Caco-2 (cell line): Measurements from ENCODE around the gene NMT2. TPM values are rescaled to one million over a fixed set of nuclear protein-coding genes. Genes with fewer than 3 reads are reported as not detected.

Experiments used
- BruUV-seq: library from RNA; stranded (reverse); fragments of 400-500 nt; replicated peaks from 2 replicates; lab custom pipeline; 2021; lab: Mats Ljungman, UMichigan
- CTCF ChIA-PET: fragments of 300-600 bp; sonication (Branson Sonifier 250); formaldehyde crosslinking; loops from one replicate; lab custom pipeline; 2022; ENCODE audit warnings: antibody characterized with exemption; lab: Charles Lee
- POLR2A ChIA-PET: fragments of 300-600 bp; sonication (Branson Sonifier 250); formaldehyde crosslinking; loops from one replicate; lab custom pipeline; 2022; ENCODE audit warnings: antibody characterized with exemption; lab: Charles Lee
- DNase-seq, 2 experiments: peaks; one replicate each; pipeline versions ENCODE4 v3.0.0 to v3.0.0-alpha.2; 2020 to 2022
- H3K27me3 ChIP-seq: replicated peaks from 2 replicates; pipeline ENCODE4 v1.6.0; 2011; ENCODE audit warnings: low read length; ENCODE audit not compliant: control insufficient read depth, insufficient read depth
- H3K36me3 ChIP-seq: 2 replicates; pipeline ENCODE4 v1.5.1; 2011; ENCODE audit warnings: low read length; ENCODE audit not compliant: control insufficient read depth, insufficient read depth
- H3K4me1 ChIP-seq: fragments of 250-450 bp; sonication (Bioruptor Pico); 2 replicates; pipeline ENCODE4 v1.5.1; 2020; ENCODE audit warnings: mild to moderate bottlenecking
- H3K4me3 ChIP-seq: 2 replicates; pipeline ENCODE4 v1.5.1; 2011; ENCODE audit warnings: low read depth, mild to moderate bottlenecking, control low read depth, low read length
- H3K9me3 ChIP-seq: fragments of 250-450 bp; sonication (Bioruptor Pico); 2 replicates; pipeline ENCODE4 v1.5.1; 2020; ENCODE audit warnings: mild to moderate bottlenecking, moderate library complexity
- H3K27ac Mint-ChIP-seq: one replicate; pipeline ENCODE4 v1.8.0; 2022; ENCODE audit warnings: mixed read lengths; ENCODE audit not compliant: unreplicated experiment
- H3K27me3 Mint-ChIP-seq: one replicate; pipeline ENCODE4 v1.8.0; 2022; ENCODE audit warnings: mixed read lengths; ENCODE audit not compliant: insufficient read depth, unreplicated experiment
- H3K36me3 Mint-ChIP-seq: one replicate; pipeline ENCODE4 v1.8.0; 2022; ENCODE audit warnings: mild to moderate bottlenecking, mixed read lengths; ENCODE audit not compliant: insufficient read depth, unreplicated experiment
- H3K4me1 Mint-ChIP-seq: one replicate; pipeline ENCODE4 v1.8.0; 2022; ENCODE audit warnings: low read depth, mixed read lengths; ENCODE audit not compliant: unreplicated experiment
- H3K4me3 Mint-ChIP-seq: one replicate; pipeline ENCODE4 v1.8.0; 2022; ENCODE audit warnings: mild to moderate bottlenecking, moderate library complexity, mixed read lengths; ENCODE audit not compliant: unreplicated experiment
- H3K9me3 Mint-ChIP-seq: one replicate; pipeline ENCODE4 v1.8.0; 2022; ENCODE audit warnings: mixed read lengths; ENCODE audit not compliant: unreplicated experiment
- CTCF ChIP-seq, 2 experiments: fragments of 200-600 bp in 1 of 2; IDR thresholded peaks; 1 replicate in 1 of 2; 2 replicates in 1 of 2; pipeline versions ENCODE4 v1.5.1 to v1.8.0; 2011 to 2022; ENCODE audit warnings: antibody characterized with exemption in 1 of 2, control low read depth in 1 of 2, inconsistent platforms in 1 of 2, low read depth in 1 of 2, low read length in 1 of 2, mild to moderate bottlenecking in 1 of 2, moderate library complexity in 1 of 2; ENCODE audit not compliant: insufficient read depth in 1 of 2, severe bottlenecking in 1 of 2, unreplicated experiment in 1 of 2
- intact Hi-C: fragments of 100-400 bp; cut with micrococcal nuclease; formaldehyde crosslinking; loops from one replicate; pipeline ENCODE4 v1.10.0; 2022; ENCODE audit not compliant: unreplicated experiment
- total RNA-seq: library from RNA; stranded (reverse); gene quantifications from 2 replicates; pipeline ENCODE4 v1.2.3, GENCODE V29; 2022

The NMT2 gene
- total RNA-seq, 1 experiment from 2014 or later = 28.1 TPM

GRCh38 chr10:15158972-15159371 is 9.5 kb downstream of the NMT2 start:
- Mint-ChIP-seq H3K27me3 (no peaks in the 10 kb centered on the region), H3K36me3 (peaks cover 5% of the 10 kb centered on the region), H3K4me3 (no peak overlapping the region), H3K4me1 (no peaks in the 10 kb centered on the region), H3K27ac (no peak overlapping the region), H3K9me3 (no peaks in the 10 kb centered on the region)
- POLR2A ChIA-PET = no interaction called here
- BruUV-seq = no TSS peak
- no peaks in the 10 kb centered on the region for H3K27me3 ChIP-seq
- CTCF ChIA-PET = no interaction called here
- H3K9me3 ChIP-seq = no peaks in the 10 kb centered on the region
- no peak for DNase-seq
- no peaks in the 10 kb centered on the region; the same call in 1 of the 2 replicates for H3K36me3 ChIP-seq
- H3K4me1 ChIP-seq = no peaks in the 10 kb centered on the region
- H3K4me3 ChIP-seq = no peak overlapping the region
- TF ChIP-seq CTCF (IDR thresholded peaks at IDR 0.05; ENCODE audit: insufficient read depth in 1 of 2, low read depth in 1 of 2, low read length in 1 of 2, severe bottlenecking in 1 of 2, unreplicated experiment in 1 of 2) = no peak
- intact Hi-C loops = no loop called here

GRCh38 chr10:15158448-15158847 is 10.0 kb downstream of the NMT2 start:
- Mint-ChIP-seq H3K4me3 (no peak overlapping the region), H3K9me3 (no peaks in the 10 kb centered on the region), H3K27me3 (no peaks in the 10 kb centered on the region), H3K4me1 (no peaks in the 10 kb centered on the region), H3K27ac (no peak overlapping the region), H3K36me3 (no peaks in the 10 kb centered on the region)
- DNase-seq = no peak
- no peaks in the 10 kb centered on the region for H3K27me3 ChIP-seq
- intact Hi-C loops = no loop called here
- no TSS peak for BruUV-seq
- H3K36me3 ChIP-seq = no peaks in the 10 kb centered on the region; the same call in 1 of the 2 replicates
- TF ChIP-seq CTCF (IDR thresholded peaks at IDR 0.05; ENCODE audit: insufficient read depth in 1 of 2, low read depth in 1 of 2, low read length in 1 of 2, severe bottlenecking in 1 of 2, unreplicated experiment in 1 of 2) = no peak
- CTCF ChIA-PET = no interaction called here
- no peaks in the 10 kb centered on the region for H3K4me1 ChIP-seq
- H3K9me3 ChIP-seq = no peaks in the 10 kb centered on the region
- POLR2A ChIA-PET = no interaction called here
- no peak overlapping the region for H3K4me3 ChIP-seq

- H3K27me3 Mint-ChIP-seq = no peaks in the 10 kb centered on the region
- H3K4me1 ChIP-seq = peaks cover 18% of the 10 kb centered on the region
- intact Hi-C loops = no loop called here
- no peak overlapping the region for H3K4me3 Mint-ChIP-seq
- DNase-seq = no peak
- no peak overlapping the region for H3K27ac Mint-ChIP-seq
- peaks cover 16% of the 10 kb centered on the region for H3K4me1 Mint-ChIP-seq
- H3K27me3 ChIP-seq = no peaks in the 10 kb centered on the region
- ChIA-PET CTCF (no interaction called here), POLR2A (no interaction called here)
- H3K9me3 ChIP-seq = no peaks in the 10 kb centered on the region
- TF ChIP-seq CTCF (IDR thresholded peaks at IDR 0.05; ENCODE audit: insufficient read depth in 1 of 2, low read depth in 1 of 2, low read length in 1 of 2, severe bottlenecking in 1 of 2, unreplicated experiment in 1 of 2) = no peak
- no peaks in the 10 kb centered on the region for H3K9me3 Mint-ChIP-seq
- no peaks in the 10 kb centered on the region; the same call in 1 of the 2 replicates for H3K36me3 ChIP-seq
- no TSS peak for BruUV-seq
- H3K4me3 ChIP-seq = no peak overlapping the region
- no peaks in the 10 kb centered on the region for H3K36me3 Mint-ChIP-seq
These were observed 12.4 kb downstream of the NMT2 start for GRCh38 chr10:15155978-15156656.
